ENCODE results near the gene ADCY7.
"Not testable (repeated sequence)": the region's sequence is repeated elsewhere in the genome, so short reads cannot be mapped to it uniquely, and the experiment has no call there.

The ADCY7 gene

GRCh38 chr16:50266337-50267091 is at the start of gene ADCY7:
Gene ADCY7 (plus strand): TSS chr16:50266551. CDS start chr16:50288180, 21,629 bp downstream.
- peak; percentile 87 for DNase-seq

GRCh38 chr16:50219402-50219975 is 46.9 kb upstream of the ADCY7 start:
- no peak for DNase-seq

GRCh38 chr16:50224286-50224685 is 42.1 kb upstream of the ADCY7 start:
- DNase-seq, result no peak

GRCh38 chr16:50227120-50227519 is 39.2 kb upstream of the ADCY7 start:
- no peak for DNase-seq

GRCh38 chr16:50227665-50228064 is 38.7 kb upstream of the ADCY7 start:
- no peak for DNase-seq

- DNase-seq, result no peak
Measured at GRCh38 chr16:50228364-50228868, 37.9 kb upstream of the ADCY7 start.

GRCh38 chr16:50229149-50229726 is 37.1 kb upstream of the ADCY7 start:
- DNase-seq, result no peak

GRCh38 chr16:50234771-50235556 is 31.4 kb upstream of the ADCY7 start:
- DNase-seq, result no peak

GRCh38 chr16:50235581-50235980 is 30.8 kb upstream of the ADCY7 start:
- DNase-seq, result no peak

GRCh38 chr16:50238314-50238713 is 28.0 kb upstream of the ADCY7 start:
- DNase-seq, result no peak

GRCh38 chr16:50238868-50239301 is 27.5 kb upstream of the ADCY7 start:
- DNase-seq, result no peak

GRCh38 chr16:50243024-50243423 is 23.3 kb upstream of the ADCY7 start:
- not testable (repeated sequence) for DNase-seq

- DNase-seq, result no peak
Measured at GRCh38 chr16:50244140-50244503, 22.2 kb upstream of the ADCY7 start.

GRCh38 chr16:50244504-50245416 is 21.6 kb upstream of the ADCY7 start:
- no peak for DNase-seq

- DNase-seq, result peak; percentile 52
Measured at GRCh38 chr16:50245417-50246298, 20.7 kb upstream of the ADCY7 start.

GRCh38 chr16:50246299-50247122 is 19.8 kb upstream of the ADCY7 start:
- peak; percentile 46 for DNase-seq

- DNase-seq, result no peak
Measured at GRCh38 chr16:50247123-50247905, 19.0 kb upstream of the ADCY7 start.

- no peak for DNase-seq
Measured at GRCh38 chr16:50247906-50248608, 18.3 kb upstream of the ADCY7 start.

GRCh38 chr16:50248845-50249244 is 17.5 kb upstream of the ADCY7 start:
- DNase-seq, result no peak
